Neutrophil (primary cell): ENCODE results near the gene MAP3K2.

Experiments
- H3K27ac ChIP-seq: fragments of 200-600 bp; sonication (generic); 2 replicates; pipeline ENCODE4 v1.5.1; 2016; ENCODE audit warnings: mild to moderate bottlenecking, moderate library complexity
- H3K27me3 ChIP-seq: fragments of 200-600 bp; sonication (generic); 2 replicates; pipeline ENCODE4 v1.6.0; 2016; ENCODE audit warnings: mild to moderate bottlenecking
- H3K36me3 ChIP-seq: fragments of 200-600 bp; sonication (generic); 2 replicates; pipeline ENCODE4 v1.5.1; 2017
- H3K4me1 ChIP-seq, 2 experiments: fragments of 200-600 bp in 1 of 2; sonication (generic) in 1 of 2; 1 replicate in 1 of 2; 2 replicates in 1 of 2; pipeline versions ENCODE4 v1.5.1 to v1.6.1; 2013 to 2016; ENCODE audit warnings: low read depth in 1 of 2, low read length in 1 of 2, mild to moderate bottlenecking in 1 of 2, moderate library complexity in 1 of 2; ENCODE audit not compliant: control insufficient read depth in 1 of 2, insufficient read depth in 1 of 2
- H3K4me3 ChIP-seq, 2 experiments: fragments of 200-600 bp in 1 of 2; sonication (generic) in 1 of 2; 1 replicate in 1 of 2; 2 replicates in 1 of 2; pipeline ENCODE4 v1.5.1; 2013 to 2016; ENCODE audit warnings: low read depth in 1 of 2, low read length in 1 of 2, mild to moderate bottlenecking in 1 of 2, moderate library complexity in 1 of 2
- H3K9me3 ChIP-seq: fragments of 200-600 bp; sonication (generic); 2 replicates; pipeline ENCODE4 v1.5.1; 2016
- CTCF ChIP-seq: fragments of 200-600 bp; sonication (generic); IDR thresholded peaks from 2 replicates; pipeline ENCODE4 v1.5.1; 2016; ENCODE audit warnings: antibody characterized with exemption

MAP3K2 gene

GRCh38 chr2:127429291-127429690 lies 41.5 kb upstream of the MAP3K2 start:
- Histone ChIP-seq H3K36me3 (no peaks in the 10 kb centered on the region), H3K27ac (no peak overlapping the region), H3K4me3 (no peak overlapping the region), H3K27me3 (peaks cover 5% of the 10 kb centered on the region), H3K4me1 (no peaks in the 10 kb centered on the region), H3K9me3 (no peaks in the 10 kb centered on the region)
- no peak for TF ChIP-seq CTCF

DNA sequence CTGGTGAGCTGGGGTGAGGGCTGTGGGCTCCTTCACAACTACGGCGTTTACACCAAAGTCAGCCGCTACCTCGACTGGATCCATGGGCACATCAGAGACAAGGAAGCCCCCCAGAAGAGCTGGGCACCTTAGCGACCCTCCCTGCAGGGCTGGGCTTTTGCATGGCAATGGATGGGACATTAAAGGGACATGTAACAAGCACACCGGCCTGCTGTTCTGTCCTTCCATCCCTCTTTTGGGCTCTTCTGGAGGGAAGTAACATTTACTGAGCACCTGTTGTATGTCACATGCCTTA lies 41.0 kb upstream of the MAP3K2 start:
- no peaks in the 10 kb centered on the region for H3K36me3 ChIP-seq
- no peak for TF ChIP-seq CTCF

DNA sequence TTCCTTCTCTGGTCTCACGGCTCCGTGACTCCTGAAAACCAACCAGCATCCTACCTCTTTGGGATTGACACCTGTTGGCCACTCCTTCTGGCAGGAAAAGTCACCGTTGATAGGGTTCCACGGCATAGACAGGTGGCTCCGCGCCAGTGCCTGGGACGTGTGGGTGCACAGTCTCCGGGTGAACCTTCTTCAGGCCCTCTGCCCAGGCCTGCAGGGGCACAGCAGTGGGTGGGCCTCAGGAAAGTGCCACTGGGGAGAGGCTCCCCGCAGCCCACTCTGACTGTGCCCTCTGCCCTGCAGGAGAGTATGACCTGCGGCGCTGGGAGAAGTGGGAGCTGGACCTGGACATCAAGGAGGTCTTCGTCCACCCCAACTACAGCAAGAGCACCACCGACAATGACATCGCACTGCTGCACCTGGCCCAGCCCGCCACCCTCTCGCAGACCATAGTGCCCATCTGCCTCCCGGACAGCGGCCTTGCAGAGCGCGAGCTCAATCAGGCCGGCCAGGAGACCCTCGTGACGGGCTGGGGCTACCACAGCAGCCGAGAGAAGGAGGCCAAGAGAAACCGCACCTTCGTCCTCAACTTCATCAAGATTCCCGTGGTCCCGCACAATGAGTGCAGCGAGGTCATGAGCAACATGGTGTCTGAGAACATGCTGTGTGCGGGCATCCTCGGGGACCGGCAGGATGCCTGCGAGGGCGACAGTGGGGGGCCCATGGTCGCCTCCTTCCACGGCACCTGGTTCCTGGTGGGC lies 40.5 kb upstream of the MAP3K2 start:
- Histone ChIP-seq H3K4me3 (no peak overlapping the region), H3K36me3 (no peaks in the 10 kb centered on the region), H3K4me1 (peaks cover 4 to 6% of the 10 kb centered on the region in 2 experiments), H3K9me3 (no peaks in the 10 kb centered on the region), H3K27ac (no peak overlapping the region), H3K27me3 (peaks cover 15% of the 10 kb centered on the region)
- TF ChIP-seq CTCF, result no peak

More for the DNA sequence above, 41.0 kb upstream of the MAP3K2 start:
- Histone ChIP-seq H3K9me3 (no peaks in the 10 kb centered on the region), H3K27ac (no peak overlapping the region), H3K4me1 (peaks cover 0 to under 1% of the 10 kb centered on the region in 2 experiments), H3K4me3 (no peak overlapping the region), H3K27me3 (peaks cover 10% of the 10 kb centered on the region)

DNA sequence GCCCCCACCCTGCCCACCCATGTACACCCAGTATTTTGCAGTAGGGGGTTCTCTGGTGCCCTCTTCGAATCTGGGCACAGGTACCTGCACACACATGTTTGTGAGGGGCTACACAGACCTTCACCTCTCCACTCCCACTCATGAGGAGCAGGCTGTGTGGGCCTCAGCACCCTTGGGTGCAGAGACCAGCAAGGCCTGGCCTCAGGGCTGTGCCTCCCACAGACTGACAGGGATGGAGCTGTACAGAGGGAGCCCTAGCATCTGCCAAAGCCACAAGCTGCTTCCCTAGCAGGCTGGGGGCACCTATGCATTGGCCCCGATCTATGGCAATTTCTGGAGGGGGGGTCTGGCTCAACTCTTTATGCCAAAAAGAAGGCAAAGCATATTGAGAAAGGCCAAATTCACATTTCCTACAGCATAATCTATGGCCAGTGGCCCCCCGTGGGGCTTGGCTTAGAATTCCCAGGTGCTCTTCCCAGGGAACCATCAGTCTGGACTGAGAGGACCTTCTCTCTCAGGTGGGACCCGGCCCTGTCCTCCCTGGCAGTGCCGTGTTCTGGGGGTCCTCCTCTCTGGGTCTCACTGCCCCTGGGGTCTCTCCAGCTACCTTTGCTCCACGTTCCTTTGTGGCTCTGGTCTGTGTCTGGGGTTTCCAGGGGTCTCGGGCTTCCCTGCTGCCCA lies 39.7 kb upstream of the MAP3K2 start:
- peaks cover 22% of the 10 kb centered on the region for H3K27me3 ChIP-seq
- TF ChIP-seq CTCF, result no peak
- H3K4me1 ChIP-seq, result peaks cover 11 to 12% of the 10 kb centered on the region in 2 experiments
- no peaks in the 10 kb centered on the region for H3K36me3 ChIP-seq
- no peak overlapping the region for H3K4me3 ChIP-seq
- H3K9me3 ChIP-seq, result no peaks in the 10 kb centered on the region
- no peak overlapping the region for H3K27ac ChIP-seq

- Histone ChIP-seq H3K36me3 (no peaks in the 10 kb centered on the region), H3K27me3 (peaks cover 30% of the 10 kb centered on the region), H3K27ac (no peak overlapping the region), H3K4me1 (peaks cover 14 to 16% of the 10 kb centered on the region in 2 experiments), H3K9me3 (no peaks in the 10 kb centered on the region), H3K4me3 (no peak overlapping the region)
- TF ChIP-seq CTCF, result no peak
Observed at GRCh38 chr2:127426501-127427354, 39.0 kb upstream of the MAP3K2 start.
